AG04450 (cell line): ENCODE measurements around the gene GRB7. TPM values are rescaled to one million over a fixed set of nuclear protein-coding genes. Genes with fewer than 3 reads are reported as not detected.

ENCODE experiments used
- CTCF ChIA-PET: fragments of 300-600, 350-600 bp; formaldehyde crosslinking; extraction: SDS; loops from one replicate; lab custom pipeline; 2022; ENCODE audit warnings: antibody characterized with exemption, inconsistent platforms; lab: Charles Lee
- POLR2A ChIA-PET: fragments of 350-600 bp; formaldehyde crosslinking; extraction: SDS; loops from one replicate; lab custom pipeline; 2021; ENCODE audit warnings: antibody characterized with exemption, inconsistent platforms; lab: Yijun Ruan, JAX
- DNase-seq: peaks from one replicate; pipeline ENCODE4 v3.0.0-alpha.2; 2011; ENCODE audit warnings: low read depth, low spot score
- H3K27ac ChIP-seq: one replicate; pipeline ENCODE4 v1.5.1; 2012; ENCODE audit warnings: low read depth, low read length, control low read depth
- H3K27me3 ChIP-seq: one replicate; pipeline ENCODE4 v1.6.0; 2012; ENCODE audit warnings: low read length; ENCODE audit not compliant: control insufficient read depth, insufficient read depth
- H3K4me3 ChIP-seq: 2 replicates; pipeline ENCODE4 v1.5.1; 2011; ENCODE audit warnings: mild to moderate bottlenecking, low read depth, low read length, control low read depth
- H3K9me3 ChIP-seq: 2 replicates; pipeline ENCODE4 v1.5.1; 2012; ENCODE audit warnings: low read length; ENCODE audit not compliant: control insufficient read depth, insufficient read depth
- CTCF ChIP-seq: IDR thresholded peaks from 2 replicates; pipeline ENCODE4 v1.5.1; 2011; ENCODE audit warnings: low read depth, low read length, control low read depth, inconsistent platforms
- polyA plus RNA-seq: library from polyadenylated mRNA; depleted of rRNA; stranded (reverse); fragments of >200 nt; gene quantifications from 2 replicates; pipeline ENCODE4 v1.2.3, GENCODE V29; 2011

GRB7 gene
- polyA plus RNA-seq, 1 experiment, result 0.05 TPM

- CTCF ChIA-PET, result interaction anchor here (1.0 to 1.2 kb wide), 2 partner anchors 14 to 16 kb away, joined by 5 to 10 read pairs; no protein-coding TSS in a partner anchor
- no peaks in the 10 kb centered on the region for H3K27me3 ChIP-seq
- DNase-seq, result no peak
- POLR2A ChIA-PET, result no interaction called here
- no peak overlapping the region for H3K4me3 ChIP-seq
- no peak overlapping the region for H3K27ac ChIP-seq
- H3K9me3 ChIP-seq, result no peaks in the 10 kb centered on the region; the same call in 1 of the 2 replicates
- no peak for TF ChIP-seq CTCF
Measured at GRCh38 chr17:39715375-39716072, 22.2 kb upstream of the GRB7 start.

GRCh38 chr17:39716073-39716818, 21.5 kb upstream of the GRB7 start:
- no peak for TF ChIP-seq CTCF
- no peak for DNase-seq
- ChIA-PET POLR2A (no interaction called here), CTCF (interaction anchor here (1.0 kb wide), 1 partner anchor 13 kb away, joined by 10 read pairs; no protein-coding TSS in a partner anchor)
- Histone ChIP-seq H3K27ac (no peak overlapping the region), H3K9me3 (no peaks in the 10 kb centered on the region; the same call in 1 of the 2 replicates), H3K4me3 (no peak overlapping the region), H3K27me3 (no peaks in the 10 kb centered on the region)

GRCh38 chr17:39716879-39717536, 20.7 kb upstream of the GRB7 start:
- no peak overlapping the region for H3K4me3 ChIP-seq
- TF ChIP-seq CTCF, result no peak
- ChIA-PET CTCF (interaction anchor here (1.0 kb wide), 1 partner anchor 13 kb away, joined by 10 read pairs; no protein-coding TSS in a partner anchor), POLR2A (no interaction called here)
- no peak overlapping the region for H3K27ac ChIP-seq
- H3K9me3 ChIP-seq, result no peaks in the 10 kb centered on the region; the same call in 1 of the 2 replicates
- H3K27me3 ChIP-seq, result no peaks in the 10 kb centered on the region
- DNase-seq, result no peak

- no peak overlapping the region for H3K27ac ChIP-seq
- CTCF ChIA-PET, result interaction anchor here (1.2 kb wide), 1 partner anchor 94 kb away, joined by 3 read pairs; no protein-coding TSS in a partner anchor
- POLR2A ChIA-PET, result no interaction called here
- no peak overlapping the region for H3K4me3 ChIP-seq
- no peak for DNase-seq
- TF ChIP-seq CTCF, result no peak
- H3K27me3 ChIP-seq, result no peaks in the 10 kb centered on the region
- no peaks in the 10 kb centered on the region; the same call in 1 of the 2 replicates for H3K9me3 ChIP-seq
Measured at GRCh38 chr17:39717660-39718059, 20.1 kb upstream of the GRB7 start.
